Epidermal melanocyte (primary cell): ENCODE data around the gene PDE6C.
"Not testable (repeated sequence)": the region's sequence is repeated elsewhere in the genome, so short reads cannot be mapped to it uniquely, and the experiment has no call there.

Source experiments
- DNase-seq: peaks from one replicate; pipeline ENCODE4 v3.0.0; 2011; ENCODE audit warnings: low spot score; ENCODE audit not compliant: insufficient read length

Gene PDE6C

GRCh38 chr10:93629647-93630305 lies 17.4 kb downstream of the PDE6C start:
- DNase-seq = no peak

- no peak for DNase-seq
Measured at GRCh38 chr10:93630625-93631557, 18.6 kb downstream of the PDE6C start.

- no peak for DNase-seq
Measured at GRCh38 chr10:93639791-93640190, 27.5 kb downstream of the PDE6C start.

- no peak for DNase-seq
Measured at GRCh38 chr10:93652857-93653256, 40.5 kb downstream of the PDE6C start.

- no peak for DNase-seq
Measured at GRCh38 chr10:93654201-93654600, 41.9 kb downstream of the PDE6C start.

- DNase-seq = no peak
Measured at GRCh38 chr10:93656155-93656554, 43.8 kb downstream of the PDE6C start.

- no peak for DNase-seq
Measured at GRCh38 chr10:93657757-93658156, 45.4 kb downstream of the PDE6C start.

GRCh38 chr10:93666030-93666429 lies 53.7 kb downstream of the PDE6C start:
- DNase-seq = no peak

- DNase-seq = no peak
Measured at GRCh38 chr10:93667795-93668194, 55.5 kb downstream of the PDE6C start.

GRCh38 chr10:93670372-93670771 lies 58.0 kb downstream of the PDE6C start:
- DNase-seq = no peak

- DNase-seq = no peak
Measured at GRCh38 chr10:93671042-93671441, 58.7 kb downstream of the PDE6C start.

- no peak for DNase-seq
Measured at GRCh38 chr10:93672022-93672678, 59.8 kb downstream of the PDE6C start.

- DNase-seq = no peak
Measured at GRCh38 chr10:93672890-93673289, 60.6 kb downstream of the PDE6C start.

GRCh38 chr10:93673791-93674190 lies 61.5 kb downstream of the PDE6C start:
- no peak for DNase-seq

GRCh38 chr10:93678386-93678785 lies 66.0 kb downstream of the PDE6C start:
- no peak for DNase-seq

- no peak for DNase-seq
Measured at GRCh38 chr10:93678805-93679587, 66.7 kb downstream of the PDE6C start.

GRCh38 chr10:93680412-93681047 lies 68.2 kb downstream of the PDE6C start:
- DNase-seq = no peak

GRCh38 chr10:93687737-93688136 lies 75.4 kb downstream of the PDE6C start:
- DNase-seq = no peak

- DNase-seq = no peak
Measured at GRCh38 chr10:93695740-93696139, 83.4 kb downstream of the PDE6C start.

GRCh38 chr10:93696582-93696981 lies 84.2 kb downstream of the PDE6C start:
- not testable (repeated sequence) for DNase-seq

- no peak for DNase-seq
Measured at GRCh38 chr10:93697207-93697606, 84.9 kb downstream of the PDE6C start.
